22Rv1 (cell line): ENCODE results near the gene PALM2AKAP2.

Experiments used
- CTCF ChIP-seq: fragments of 450-650 bp; IDR thresholded peaks from 2 replicates; pipeline ENCODE4 v1.5.1; 2017; ENCODE audit warnings: mild to moderate bottlenecking
- ZFX ChIP-seq: fragments of 450-650 bp; IDR thresholded peaks from 2 replicates; pipeline ENCODE4 v1.6.1; 2017; ENCODE audit warnings: antibody characterized with exemption, borderline replicate concordance

DNA sequence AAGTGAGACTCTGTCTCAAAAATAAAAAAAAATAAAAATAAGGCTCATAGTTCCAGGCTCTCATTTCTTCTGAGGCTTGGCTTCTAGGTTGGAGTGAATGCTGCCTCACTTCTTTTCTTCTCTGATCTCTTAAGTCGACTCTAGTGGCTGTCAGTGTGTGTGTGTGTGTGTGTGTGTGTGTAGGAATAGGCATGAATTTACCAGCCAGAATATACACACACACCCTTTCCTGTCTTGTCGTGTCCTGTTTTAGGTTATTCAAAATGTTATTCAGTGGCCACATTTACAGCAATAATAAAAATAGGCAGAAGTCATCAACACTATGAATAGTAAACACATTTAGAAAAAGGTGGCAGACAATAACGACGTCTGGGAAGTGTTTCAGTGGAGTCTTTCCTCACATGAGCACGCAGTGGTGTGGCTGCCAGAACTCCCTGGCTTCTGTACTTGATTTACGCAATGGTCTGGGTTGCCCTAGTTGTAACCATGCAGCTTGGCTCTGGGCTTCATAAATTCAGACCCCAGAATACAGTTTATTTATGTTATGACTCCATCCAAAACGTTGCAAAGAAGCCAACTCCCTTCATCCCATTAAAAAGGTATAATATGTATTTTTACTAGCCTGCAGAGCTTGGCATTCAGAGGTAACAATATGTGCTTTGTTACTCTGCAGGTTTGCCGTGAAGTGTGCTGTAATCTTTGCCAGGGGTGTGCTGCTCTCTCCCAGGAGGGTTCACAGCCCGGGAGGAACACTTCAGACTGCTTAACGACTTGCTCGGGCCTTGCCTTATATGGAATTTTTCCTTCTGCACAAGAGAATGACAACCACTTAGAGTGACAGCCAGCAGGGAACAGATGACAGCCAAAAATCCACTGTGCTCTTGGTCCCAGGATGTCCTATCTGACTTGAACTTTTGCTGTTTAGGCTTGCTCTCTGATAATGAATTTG is 34.4 kb upstream of the PALM2AKAP2 start:
- TF ChIP-seq CTCF (no peak), ZFX (no peak)
